Measurements from ENCODE around the gene PLCXD3. TPM values are rescaled to one million over a fixed set of nuclear protein-coding genes. Genes with fewer than 3 reads are reported as not detected.

Gene PLCXD3
- total RNA-seq, 1 donor from 2014 or later, result 0.84 TPM

GRCh38 chr5:41410737-41411136 is 99.7 kb downstream of the PLCXD3 start:
- H3K4me3 ChIP-seq (ENCODE audit: low read depth, low read length), result no peak overlapping the region
- no peak for TF ChIP-seq CTCF (IDR thresholded peaks at IDR 0.05; ENCODE audit: insufficient read depth, low read length, poor library complexity, severe bottlenecking)
- H3K27me3 ChIP-seq (ENCODE audit: control insufficient read depth, insufficient read depth, low read length), result no peaks in the 10 kb centered on the region
- H3K36me3 ChIP-seq (ENCODE audit: control insufficient read depth, insufficient read depth, low read length), result no peaks in the 10 kb centered on the region
- DNase-seq (ENCODE audit: low read depth), result no peak

GRCh38 chr5:41410307-41410706 is 100.1 kb downstream of the PLCXD3 start:
- no peak for DNase-seq (ENCODE audit: low read depth)
- H3K4me3 ChIP-seq (ENCODE audit: low read depth, low read length), result no peak overlapping the region
- no peak for TF ChIP-seq CTCF (IDR thresholded peaks at IDR 0.05; ENCODE audit: insufficient read depth, low read length, poor library complexity, severe bottlenecking)
- no peaks in the 10 kb centered on the region for H3K36me3 ChIP-seq (ENCODE audit: control insufficient read depth, insufficient read depth, low read length)
- no peaks in the 10 kb centered on the region for H3K27me3 ChIP-seq (ENCODE audit: control insufficient read depth, insufficient read depth, low read length)

- DNase-seq (ENCODE audit: low read depth), result no peak
- Histone ChIP-seq H3K36me3 (ENCODE audit: control insufficient read depth, insufficient read depth, low read length) (no peaks in the 10 kb centered on the region), H3K4me3 (ENCODE audit: low read depth, low read length) (no peak overlapping the region), H3K27me3 (ENCODE audit: control insufficient read depth, insufficient read depth, low read length) (no peaks in the 10 kb centered on the region)
- no peak for TF ChIP-seq CTCF (IDR thresholded peaks at IDR 0.05; ENCODE audit: insufficient read depth, low read length, poor library complexity, severe bottlenecking)
Observed at GRCh38 chr5:41408676-41409443, 101.5 kb downstream of the PLCXD3 start.

- DNase-seq (ENCODE audit: low read depth), result no peak
- no peak for TF ChIP-seq CTCF (IDR thresholded peaks at IDR 0.05; ENCODE audit: insufficient read depth, low read length, poor library complexity, severe bottlenecking)
- Histone ChIP-seq H3K4me3 (ENCODE audit: low read depth, low read length) (no peak overlapping the region), H3K36me3 (ENCODE audit: control insufficient read depth, insufficient read depth, low read length) (no peaks in the 10 kb centered on the region), H3K27me3 (ENCODE audit: control insufficient read depth, insufficient read depth, low read length) (no peaks in the 10 kb centered on the region)
Observed at GRCh38 chr5:41406936-41407335, 103.5 kb downstream of the PLCXD3 start.

- no peak for TF ChIP-seq CTCF (IDR thresholded peaks at IDR 0.05; ENCODE audit: insufficient read depth, low read length, poor library complexity, severe bottlenecking)
- H3K36me3 ChIP-seq (ENCODE audit: control insufficient read depth, insufficient read depth, low read length), result no peaks in the 10 kb centered on the region
- no peaks in the 10 kb centered on the region for H3K27me3 ChIP-seq (ENCODE audit: control insufficient read depth, insufficient read depth, low read length)
- no peak overlapping the region for H3K4me3 ChIP-seq (ENCODE audit: low read depth, low read length)
- DNase-seq (ENCODE audit: low read depth), result no peak
Observed at GRCh38 chr5:41406424-41406823, 104.0 kb downstream of the PLCXD3 start.

GRCh38 chr5:41404757-41405156 is 105.6 kb downstream of the PLCXD3 start:
- H3K36me3 ChIP-seq (ENCODE audit: control insufficient read depth, insufficient read depth, low read length), result no peaks in the 10 kb centered on the region
- no peaks in the 10 kb centered on the region for H3K27me3 ChIP-seq (ENCODE audit: control insufficient read depth, insufficient read depth, low read length)
- no peak overlapping the region for H3K4me3 ChIP-seq (ENCODE audit: low read depth, low read length)
- DNase-seq (ENCODE audit: low read depth), result no peak
- TF ChIP-seq CTCF (IDR thresholded peaks at IDR 0.05; ENCODE audit: insufficient read depth, low read length, poor library complexity, severe bottlenecking), result no peak

All from kidney epithelial cell (primary cell).